LNCAP (cell line): ENCODE measurements around the gene KRT85.

Source experiments
- TF ChIP-seq, protein P1 (sequence below): fragments of 450-650 bp; IDR thresholded peaks from 2 replicates; pipeline ENCODE4 v1.5.1; 2017; ENCODE audit warnings: mild to moderate bottlenecking

The KRT85 gene

DNA sequence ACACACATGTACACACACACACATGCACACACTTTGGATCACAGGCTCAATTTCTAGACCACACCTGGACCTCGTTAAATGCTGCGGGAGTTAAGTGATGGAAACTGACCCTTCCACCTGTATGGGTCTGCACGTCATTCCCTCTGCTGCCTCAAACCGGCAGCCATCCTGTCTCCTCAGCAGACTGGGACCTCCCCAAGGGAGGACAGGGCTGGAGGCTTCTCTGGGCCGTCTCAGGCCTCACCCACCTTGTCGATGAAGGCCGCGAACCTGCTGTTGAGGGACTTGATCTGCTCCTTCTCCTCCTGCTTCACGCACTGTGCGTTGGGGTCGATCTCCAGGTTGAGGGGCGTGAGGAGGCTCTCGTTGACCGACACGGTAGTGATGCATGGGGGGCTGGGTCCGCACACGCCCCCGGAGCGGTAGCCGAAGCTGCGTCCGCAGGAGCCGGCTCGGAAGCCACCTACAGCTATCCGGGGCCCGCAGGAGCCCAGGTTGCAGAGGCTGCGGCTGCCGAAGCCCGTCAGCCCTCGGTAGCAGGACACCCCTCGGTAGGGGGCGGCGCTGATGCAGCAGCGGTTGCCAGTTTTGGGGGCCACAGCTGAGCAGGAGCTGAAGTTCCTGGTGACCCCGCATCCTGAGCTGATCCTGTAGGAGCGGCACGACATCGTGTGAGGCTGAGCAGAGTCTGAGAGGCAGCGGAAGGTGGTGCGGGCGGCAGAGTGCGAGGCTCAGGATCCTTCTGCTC is at the start of gene KRT85:
Gene KRT85 (minus strand): TSS at position 744 of the 748 bp plus-strand sequence. CDS start 76 bp downstream, at position 668.
- TF ChIP-seq, protein P1, sequence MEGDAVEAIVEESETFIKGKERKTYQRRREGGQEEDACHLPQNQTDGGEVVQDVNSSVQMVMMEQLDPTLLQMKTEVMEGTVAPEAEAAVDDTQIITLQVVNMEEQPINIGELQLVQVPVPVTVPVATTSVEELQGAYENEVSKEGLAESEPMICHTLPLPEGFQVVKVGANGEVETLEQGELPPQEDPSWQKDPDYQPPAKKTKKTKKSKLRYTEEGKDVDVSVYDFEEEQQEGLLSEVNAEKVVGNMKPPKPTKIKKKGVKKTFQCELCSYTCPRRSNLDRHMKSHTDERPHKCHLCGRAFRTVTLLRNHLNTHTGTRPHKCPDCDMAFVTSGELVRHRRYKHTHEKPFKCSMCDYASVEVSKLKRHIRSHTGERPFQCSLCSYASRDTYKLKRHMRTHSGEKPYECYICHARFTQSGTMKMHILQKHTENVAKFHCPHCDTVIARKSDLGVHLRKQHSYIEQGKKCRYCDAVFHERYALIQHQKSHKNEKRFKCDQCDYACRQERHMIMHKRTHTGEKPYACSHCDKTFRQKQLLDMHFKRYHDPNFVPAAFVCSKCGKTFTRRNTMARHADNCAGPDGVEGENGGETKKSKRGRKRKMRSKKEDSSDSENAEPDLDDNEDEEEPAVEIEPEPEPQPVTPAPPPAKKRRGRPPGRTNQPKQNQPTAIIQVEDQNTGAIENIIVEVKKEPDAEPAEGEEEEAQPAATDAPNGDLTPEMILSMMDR: no peak

DNA sequence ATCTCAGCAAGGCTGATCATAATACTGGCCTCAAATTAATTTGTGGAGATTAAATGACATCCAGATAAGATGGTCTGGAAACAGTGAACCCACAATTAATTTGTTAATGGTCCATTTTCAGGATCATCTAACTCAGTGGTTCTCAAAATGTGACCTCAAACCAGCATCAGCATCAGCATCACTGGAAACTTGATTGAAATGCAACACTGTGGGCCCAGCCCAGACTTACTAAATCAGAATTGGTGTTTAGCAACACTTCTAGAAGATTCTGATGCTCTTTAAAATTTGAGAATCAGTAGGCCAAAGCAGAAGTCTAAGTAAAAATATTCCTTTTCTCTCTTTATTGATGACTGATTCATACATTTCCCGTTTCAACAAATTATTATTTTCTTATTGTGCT is 49.5 kb upstream of the KRT85 start:
- TF ChIP-seq, protein P1: no peak

DNA sequence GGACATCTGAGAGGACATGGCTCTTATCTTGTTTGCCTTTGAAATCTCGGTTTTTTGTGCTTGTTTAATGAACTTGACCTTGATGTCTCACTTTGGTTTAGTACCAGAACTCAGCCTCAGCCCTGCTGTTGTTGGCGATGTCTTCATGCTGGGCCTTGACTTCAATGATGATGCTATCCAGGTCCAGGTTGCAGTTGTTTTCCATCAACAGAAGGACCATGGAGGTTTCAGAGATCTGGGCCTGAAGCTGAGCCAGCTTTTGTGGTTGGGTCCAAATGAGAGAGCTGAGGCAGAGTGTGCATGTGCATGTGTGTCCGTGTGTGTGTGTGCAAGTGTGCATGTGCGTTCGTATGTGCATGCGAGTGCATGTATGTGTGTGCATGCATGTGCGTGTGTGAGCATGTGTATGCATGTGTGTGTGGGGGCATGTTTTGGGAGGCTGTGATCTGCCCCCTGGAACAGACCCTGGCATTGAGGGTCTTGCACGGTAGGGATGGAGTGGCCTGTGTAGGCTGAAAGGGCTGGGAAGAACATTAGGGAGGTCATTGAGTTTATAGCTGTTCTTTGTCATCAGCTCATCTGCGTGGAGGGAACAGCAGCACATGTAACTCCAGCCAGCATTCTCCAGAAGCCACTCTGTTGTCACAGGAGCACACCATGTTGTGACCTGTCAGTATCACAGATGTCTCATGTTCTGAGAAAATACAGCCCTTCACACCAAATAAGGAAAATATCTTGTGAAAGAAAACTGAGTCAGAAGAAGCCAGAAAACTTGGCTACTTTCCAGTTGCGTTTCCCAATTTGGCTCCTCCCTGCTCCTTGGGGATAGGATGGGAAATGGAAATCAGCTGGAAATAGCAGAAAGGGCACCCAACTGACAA is 48.8 kb upstream of the KRT85 start:
- TF ChIP-seq, protein P1: no peak

DNA sequence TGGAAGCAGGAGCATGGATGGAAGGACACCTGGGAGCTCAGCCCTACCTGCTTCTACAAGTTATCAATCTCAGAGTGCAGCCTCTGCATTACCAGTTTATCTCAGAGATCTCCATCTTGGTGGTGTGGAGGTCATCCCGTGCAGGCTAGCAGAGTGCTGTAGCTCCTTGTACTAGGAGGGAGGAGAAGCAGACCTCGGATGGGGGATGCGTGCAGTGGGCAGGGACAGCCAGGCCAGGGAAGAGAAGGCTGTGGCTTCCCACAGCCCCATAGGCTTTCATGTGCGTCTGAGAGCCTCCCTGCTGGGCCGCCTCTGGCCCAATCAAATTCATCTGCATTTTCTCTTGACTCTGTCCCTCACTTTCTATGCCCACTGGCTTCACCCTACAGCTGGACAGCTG is 47.7 kb upstream of the KRT85 start:
- TF ChIP-seq, protein P1: no peak

DNA sequence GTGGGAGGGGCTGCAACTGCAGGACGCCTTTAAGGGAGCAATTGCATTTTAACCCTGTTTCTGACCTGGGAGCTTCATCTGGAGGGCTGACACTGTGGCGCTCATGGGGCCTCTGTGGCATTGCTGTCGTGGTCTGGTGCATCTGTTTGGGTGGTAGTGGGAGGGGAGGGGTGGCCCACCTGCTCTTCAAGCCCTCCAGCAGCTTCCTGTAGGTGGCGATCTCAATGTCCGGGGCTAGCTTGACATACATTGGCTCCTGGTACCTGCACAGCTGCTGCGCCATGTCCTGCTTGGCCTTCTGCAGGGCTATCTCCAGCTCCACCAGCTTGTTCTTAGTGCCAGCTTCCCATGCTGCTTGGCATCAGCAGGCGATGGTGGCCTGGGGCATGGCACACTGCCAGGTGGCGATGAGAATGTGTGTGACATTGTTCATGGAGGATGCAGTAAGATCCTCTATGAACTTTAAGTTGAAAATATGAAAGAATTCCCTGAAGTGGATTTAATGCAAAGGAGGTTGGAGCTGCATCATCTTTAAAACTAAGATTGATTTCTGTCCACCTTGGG is 46.6 kb upstream of the KRT85 start:
- TF ChIP-seq, protein P1: no peak

DNA sequence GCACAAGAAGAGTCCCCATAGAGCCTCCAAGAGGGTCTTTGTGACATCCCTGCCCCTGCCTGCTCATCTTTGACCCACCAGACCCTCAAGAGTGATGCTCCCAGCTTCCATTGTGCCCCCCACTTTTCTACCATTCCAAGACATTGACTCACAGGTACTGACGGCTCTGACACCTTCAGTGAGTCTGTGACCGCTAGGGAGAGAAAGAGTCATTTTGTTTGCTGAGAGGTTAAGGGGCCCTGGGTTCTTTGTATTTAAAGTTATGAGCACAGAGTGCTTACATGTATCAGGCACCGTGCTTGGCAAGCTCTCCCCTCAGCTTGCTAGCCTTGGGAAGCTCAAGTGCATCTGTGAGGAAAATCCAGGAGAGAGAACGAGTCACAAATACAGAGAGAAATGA is 45.9 kb upstream of the KRT85 start:
- TF ChIP-seq, protein P1: no peak

DNA sequence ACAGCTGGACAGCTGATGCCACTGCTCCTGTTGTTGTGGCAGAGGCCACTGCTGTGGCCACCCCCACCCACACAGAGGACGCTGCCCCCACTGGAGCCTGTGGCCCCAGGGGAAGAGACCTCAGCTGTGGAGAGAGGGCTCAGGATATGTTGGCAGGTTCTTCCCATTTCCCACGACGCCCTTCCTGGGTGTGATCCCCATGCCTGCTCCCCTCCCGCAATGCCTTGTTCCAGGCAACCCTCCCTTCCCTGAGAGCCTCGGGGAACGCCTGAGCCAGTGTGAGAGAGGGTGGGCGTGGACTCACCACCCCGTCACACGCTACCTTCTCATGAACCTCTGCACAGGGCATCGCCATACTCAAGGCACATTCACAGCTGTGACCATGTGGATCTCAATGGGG is 44.5 kb upstream of the KRT85 start:
- TF ChIP-seq, protein P1: no peak
